HG03060 (cell line): Measurements from ENCODE around the gene WNK2.
"Not testable (repeated sequence)": the region's sequence is repeated elsewhere in the genome, so short reads cannot be mapped to it uniquely, and the experiment has no call there.

Experiments
- ATAC-seq: cut with Tn5 transposase; IDR thresholded peaks from one replicate; pipeline ENCODE4 v1.9.1; 2021; ENCODE audit warnings: low read depth, moderate number of reproducible peaks; ENCODE audit not compliant: unreplicated experiment

Gene WNK2

DNA sequence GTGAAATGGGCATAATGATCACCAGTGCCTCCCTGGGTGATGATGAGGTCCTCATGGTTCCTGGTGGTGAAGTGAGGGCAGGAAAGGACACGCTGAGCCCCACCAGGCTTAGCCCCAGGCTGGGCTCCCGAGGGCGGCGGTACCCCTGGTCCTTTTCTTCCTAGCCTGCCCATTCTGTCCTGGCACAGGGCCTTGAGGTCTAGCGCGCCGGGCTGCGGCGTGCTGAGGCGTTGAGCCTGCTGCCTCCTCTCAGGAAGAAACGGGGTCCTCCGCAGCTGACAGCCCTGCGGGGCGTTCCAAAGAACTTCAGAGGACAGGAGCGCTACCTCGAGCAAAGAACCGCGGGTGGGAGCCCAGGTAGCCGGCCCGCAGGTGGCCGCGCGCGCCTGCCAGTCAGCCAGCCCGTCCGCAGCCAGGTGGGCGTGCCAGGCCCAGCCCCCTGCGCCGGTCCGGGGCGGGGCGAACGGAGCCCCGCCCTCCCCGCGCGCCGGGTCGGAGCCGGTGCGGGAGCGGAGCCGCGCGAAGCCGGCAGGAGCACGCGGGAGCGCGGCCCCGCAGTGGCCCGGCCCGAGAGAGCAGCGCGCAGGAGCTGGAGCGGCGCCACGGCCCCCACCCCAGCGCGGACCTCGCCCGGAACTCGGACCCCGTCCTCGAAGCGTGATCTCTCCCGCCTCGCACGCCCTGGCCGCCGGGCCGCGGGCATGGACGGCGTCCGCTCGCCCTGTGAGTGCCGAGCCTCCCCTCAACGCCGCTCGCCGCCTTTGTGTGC lies at the start of gene WNK2:
Gene WNK2 (plus strand): TSS at position 477 of the 769 bp plus-strand sequence. CDS start 791 bp downstream, outside the sequence.
- no peak for ATAC-seq

DNA sequence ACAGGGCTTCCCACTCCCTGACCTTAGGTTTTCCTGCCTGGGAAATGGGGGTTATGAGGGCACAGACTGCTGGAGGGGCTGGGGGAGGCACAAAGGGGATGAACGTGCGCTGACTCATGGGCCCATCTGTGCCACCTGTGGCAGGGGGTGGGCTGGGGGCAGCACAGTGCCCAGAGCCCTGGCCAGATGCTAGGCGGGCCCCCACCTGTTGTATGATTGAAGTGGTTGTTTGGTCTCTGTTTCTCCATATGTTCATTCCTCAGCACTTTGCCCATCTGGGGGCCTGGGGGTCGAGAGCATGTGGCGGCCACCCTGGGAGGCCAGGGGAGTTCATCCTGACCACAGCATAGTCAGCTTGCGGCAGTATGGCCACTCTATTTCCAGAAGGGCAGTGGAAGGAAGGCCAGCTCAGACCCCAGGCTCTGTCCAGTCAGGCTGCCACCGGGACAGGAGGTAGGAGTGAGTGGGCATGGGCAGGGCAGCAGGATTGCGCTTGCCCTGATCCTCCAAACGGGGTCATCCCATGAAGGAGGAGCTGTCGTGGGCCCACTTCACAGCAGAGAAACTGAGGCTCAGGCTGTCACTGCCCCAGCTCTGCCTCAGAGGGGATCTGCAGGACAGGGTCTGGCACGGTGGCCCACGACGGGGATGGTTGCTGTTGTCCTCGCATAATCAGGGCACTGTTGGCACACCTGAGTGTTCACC lies 49.0 kb upstream of the WNK2 start:
- ATAC-seq = no peak

DNA sequence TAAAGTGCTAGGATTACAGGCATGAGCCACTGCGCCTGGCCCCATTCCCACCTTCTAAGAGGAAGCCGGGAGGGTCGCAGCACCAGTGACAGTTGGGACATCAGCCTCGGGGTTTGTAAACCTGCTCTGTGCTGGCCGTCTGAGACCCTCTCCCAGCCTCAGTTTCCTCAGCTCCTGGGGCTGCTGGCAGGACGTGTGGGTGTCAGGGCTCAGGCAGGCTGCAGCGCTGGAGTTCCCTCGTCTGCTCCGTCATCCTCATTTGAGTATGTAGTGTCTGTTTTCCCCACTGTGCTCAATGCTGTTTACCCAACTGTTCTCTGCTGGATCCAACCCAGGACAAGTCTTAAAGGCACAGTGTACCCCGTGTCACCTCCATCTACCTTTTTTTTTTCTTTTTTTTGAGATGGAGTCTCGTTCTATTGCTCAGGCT lies 47.9 kb upstream of the WNK2 start:
- ATAC-seq = no peak

DNA sequence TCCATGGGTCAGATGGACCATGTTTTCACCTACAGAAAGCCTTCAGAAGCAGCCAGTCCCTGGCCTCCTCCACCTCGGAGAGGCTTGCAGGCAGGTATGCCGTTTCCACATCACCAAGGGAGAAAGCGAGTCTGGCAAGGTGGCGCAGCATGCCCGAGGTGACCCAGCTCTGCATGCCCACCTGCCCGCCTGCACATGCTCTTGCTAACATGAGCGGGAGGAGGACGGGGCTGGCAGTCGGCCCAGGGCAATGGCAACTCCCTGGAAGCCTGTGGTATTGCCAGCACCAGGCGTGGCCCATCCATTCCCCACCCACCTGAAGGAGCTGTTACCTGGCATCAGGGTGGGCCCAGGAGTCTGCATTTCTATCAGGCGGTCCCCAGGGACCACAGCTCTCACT lies 46.6 kb upstream of the WNK2 start:
- no peak for ATAC-seq

DNA sequence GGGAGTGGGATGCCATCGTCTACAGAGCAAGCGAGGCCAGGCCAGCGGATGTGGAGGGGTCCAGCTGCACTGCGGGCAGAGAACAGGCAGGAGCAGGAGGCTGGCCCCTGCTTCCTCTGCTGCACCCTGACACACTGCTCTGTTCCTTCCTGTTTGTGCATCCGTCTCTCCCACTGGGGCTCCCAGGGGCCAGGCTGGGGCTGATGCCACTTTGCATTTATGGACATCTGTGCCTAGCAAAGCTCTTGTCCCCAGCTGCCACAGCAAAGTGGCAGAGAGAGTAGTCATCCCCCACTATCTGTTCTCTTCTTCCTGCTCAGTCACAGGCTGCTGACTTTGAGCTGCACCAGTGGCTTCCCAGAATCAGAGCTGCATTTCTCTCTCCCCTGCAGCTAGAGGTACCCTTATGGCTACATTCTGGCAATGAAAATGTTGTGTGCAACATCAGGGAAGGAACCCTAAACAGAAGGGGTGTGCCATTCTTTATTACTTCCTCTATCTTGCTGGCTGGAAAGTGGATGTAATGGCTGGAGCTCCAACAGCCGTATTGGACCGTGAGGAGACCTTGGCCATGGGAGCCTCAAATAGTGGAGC lies 45.7 kb upstream of the WNK2 start:
- ATAC-seq = no peak

DNA sequence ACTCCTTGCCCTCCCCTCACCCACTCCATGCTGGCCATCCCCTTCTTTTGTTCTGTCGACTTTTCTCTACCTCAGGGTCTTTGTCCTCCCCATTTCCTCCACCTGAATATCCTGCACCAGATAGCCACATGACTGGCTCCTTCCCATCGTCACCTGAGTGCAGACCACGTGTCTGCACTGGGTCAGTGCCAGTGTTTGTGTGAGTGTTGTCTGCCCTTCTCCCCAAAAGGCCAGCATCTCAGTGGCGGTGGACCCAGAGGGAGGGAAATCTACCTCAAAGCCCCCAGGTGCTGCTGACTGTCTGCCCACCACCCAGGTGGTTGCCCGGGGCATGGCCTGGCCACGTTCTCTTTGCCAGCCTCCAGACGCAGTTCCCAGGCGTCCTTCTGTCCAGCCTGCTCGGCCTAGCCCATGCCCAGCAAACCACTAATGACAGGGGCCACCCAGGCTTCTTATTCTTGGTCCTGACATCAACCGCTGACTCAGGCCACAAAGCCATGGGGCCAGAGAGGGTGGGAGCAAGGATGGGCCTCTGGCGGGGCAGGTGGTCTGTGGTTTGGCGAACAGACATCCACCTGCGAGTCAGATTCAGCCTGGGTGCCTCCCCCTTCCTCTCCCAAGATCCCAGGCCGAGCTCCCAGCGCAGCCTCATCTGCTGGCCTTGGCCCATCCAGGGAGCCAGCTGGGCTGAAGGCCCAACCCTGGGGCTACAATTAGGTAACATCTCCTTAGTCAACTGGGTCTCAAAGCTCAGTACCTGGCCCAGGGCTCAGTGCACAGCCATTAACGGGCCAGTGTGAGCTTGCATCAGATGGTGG lies 44.4 kb upstream of the WNK2 start:
- no peak for ATAC-seq

DNA sequence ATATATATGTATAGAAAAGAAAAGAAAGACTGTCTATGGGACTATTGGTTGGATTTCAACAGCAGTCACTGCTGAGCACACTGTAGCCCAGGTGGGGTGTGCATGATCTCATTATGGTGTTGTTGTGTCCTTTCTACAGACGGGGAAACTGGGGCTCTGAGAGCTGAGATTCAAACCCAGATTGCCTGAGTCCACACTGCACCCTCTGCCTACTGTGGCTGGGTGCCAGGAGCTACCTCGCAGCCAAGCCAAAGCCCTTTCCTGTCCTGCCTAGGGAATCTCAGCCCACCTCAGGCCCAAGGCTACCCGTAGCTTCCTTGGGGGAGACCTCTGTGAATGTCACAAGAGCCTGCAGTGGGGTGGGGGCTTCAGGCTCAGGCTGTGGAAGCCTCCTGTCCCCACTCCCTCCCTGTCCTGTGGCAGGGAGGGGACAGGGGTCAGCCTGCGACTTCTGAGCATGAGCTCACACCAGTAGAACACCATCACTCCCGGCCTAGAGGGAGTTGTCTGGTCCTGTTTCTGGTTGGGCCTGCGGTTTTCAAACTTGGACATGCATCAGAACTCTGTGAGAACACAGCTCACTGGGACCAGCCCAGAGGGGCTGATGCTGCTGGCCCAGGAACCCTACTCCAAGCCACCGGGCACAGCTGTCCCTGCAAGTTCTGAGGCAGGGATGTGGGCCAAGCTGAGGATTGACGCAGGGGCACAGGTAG lies 42.0 kb upstream of the WNK2 start:
- no peak for ATAC-seq

DNA sequence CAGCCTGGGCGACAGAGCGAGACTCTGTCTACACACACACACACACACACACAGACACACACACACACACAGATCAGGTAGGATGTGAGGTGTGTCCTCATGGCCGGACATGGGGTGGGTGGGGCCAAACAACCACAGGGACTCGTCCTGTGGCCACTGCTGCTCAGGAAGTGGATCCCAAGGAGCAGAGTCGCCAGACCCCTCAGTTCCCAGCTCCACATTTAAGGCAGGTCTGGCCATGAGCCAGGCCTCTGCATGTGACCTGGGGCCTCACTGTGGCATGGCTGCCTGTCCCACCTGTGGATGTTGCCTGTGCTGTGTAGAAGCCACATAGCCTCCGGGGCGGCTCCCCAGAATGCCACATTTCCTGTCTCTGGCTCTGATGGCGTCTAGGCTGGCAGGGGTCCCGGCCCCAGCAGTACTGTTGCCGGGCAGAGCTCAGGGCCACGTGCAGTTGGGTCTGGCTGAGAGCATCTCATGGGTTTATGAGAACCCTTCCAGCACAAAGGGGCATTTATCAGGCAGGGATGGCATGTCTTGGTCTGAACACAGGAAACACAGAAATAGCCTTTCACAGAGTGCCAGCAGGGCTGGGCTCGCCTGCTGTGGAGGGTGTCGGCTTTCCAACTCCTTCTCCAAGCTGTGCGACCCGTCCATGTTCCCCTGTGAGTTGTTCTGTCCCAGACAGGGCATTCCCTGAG lies 40.0 kb upstream of the WNK2 start:
- ATAC-seq = no peak

DNA sequence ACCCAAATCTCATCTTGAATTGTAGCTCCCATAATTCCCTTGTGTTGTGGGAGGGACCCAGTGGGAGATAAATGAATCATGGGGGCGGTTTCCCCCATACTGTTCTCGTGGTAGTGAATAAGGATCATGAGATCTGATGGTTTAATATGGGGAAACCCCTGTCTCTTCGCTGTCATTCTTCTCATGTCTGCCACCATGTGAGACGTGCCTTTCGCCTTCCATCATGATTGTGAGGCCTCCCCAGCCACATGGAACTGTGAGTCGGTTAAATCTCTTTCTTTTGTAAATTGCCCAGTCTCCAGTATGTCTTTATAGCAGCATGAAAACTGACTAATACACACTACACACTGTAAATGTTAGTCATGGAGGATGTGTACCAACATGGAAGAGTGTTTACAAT lies 37.2 kb upstream of the WNK2 start:
- ATAC-seq = not testable (repeated sequence)

DNA sequence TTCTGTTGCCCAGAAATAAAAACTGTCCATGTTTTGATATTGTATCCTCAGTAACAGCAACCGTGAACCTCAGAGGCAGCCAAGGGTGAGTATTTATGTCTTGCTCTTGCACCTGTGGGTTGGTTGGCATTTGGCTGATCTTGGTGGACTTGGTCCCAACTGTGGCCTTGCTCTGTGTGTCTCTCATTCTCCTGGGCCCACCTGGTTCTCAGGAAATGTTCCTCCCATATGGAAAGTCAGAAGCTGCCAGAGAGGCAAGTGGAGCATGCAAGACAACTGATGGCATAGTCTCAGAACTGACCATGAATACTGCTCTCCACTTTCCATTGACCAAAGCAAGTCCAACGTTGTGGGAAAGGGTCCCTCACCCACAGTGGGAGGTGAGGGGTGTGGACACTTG lies 36.3 kb upstream of the WNK2 start:
- ATAC-seq = no peak

DNA sequence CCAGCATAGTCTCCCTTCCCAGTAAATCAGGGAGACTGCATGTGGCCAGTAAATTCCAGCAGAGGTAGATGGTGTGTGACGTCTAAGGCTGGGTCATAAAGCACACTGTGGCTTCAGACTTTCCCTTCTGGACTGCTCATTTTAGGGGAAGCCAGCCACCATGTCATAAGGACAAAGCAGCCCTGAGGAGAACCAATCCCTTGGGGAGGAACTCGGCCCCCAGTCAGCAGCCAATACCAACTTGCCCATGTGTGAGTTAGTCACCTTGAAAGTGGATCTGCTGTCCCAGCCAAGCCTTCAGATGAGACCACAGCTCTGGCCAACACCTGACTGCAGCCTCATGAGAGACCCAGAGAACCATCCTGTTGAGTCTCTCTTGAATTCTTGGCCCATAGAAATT lies 35.2 kb upstream of the WNK2 start:
- ATAC-seq = no peak

DNA sequence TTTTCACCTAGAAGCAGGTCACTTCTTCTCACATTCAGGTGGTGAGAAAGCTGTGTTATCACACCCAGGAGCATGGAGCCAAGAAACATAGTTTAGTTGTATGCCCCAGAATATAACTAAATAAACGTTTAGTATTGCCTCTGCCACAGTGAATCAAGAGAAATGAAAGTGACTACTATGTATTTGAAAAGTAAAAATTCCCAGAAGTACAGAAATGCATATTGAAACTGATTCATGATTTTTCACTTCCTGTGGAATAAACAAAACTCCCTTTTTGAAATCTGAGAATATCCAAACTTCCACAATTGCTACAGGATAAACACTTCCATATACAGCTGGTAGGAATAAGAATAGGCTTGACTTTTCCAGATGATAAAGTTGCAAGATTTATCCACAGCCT lies 34.6 kb upstream of the WNK2 start:
- no peak for ATAC-seq

DNA sequence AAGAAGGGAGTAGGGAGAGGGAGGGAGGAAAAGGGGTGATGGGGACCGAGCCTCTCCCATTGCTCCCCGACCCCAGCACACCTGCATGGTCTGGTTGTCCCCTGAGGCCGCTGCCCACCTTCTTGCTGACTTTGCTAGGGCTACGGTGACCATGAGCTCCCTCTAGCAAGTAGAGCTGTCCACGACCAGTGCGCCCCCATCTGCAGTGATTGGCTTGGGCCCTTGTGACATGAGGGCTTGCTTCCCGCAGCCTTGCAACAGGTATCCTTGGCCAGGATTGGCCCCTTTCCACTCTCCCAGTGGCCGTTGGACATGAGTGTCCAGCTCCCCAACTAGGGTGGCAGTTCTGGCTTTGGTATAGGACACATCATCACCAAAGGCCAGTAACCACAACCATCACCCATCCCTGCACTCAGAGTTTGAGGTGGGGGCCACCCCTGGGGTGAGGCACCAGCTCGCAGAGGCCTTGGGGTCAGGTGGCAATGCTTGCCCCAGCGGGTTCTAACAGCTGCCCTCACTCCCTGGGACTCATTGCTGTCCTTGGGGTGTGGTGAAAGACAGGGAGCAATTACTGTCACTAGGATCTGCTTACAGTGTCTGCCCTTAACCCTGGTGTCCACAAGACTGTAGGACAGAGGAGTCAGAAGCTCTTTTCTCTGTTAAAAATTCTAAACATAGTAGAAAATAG lies 32.7 kb upstream of the WNK2 start:
- no peak for ATAC-seq

DNA sequence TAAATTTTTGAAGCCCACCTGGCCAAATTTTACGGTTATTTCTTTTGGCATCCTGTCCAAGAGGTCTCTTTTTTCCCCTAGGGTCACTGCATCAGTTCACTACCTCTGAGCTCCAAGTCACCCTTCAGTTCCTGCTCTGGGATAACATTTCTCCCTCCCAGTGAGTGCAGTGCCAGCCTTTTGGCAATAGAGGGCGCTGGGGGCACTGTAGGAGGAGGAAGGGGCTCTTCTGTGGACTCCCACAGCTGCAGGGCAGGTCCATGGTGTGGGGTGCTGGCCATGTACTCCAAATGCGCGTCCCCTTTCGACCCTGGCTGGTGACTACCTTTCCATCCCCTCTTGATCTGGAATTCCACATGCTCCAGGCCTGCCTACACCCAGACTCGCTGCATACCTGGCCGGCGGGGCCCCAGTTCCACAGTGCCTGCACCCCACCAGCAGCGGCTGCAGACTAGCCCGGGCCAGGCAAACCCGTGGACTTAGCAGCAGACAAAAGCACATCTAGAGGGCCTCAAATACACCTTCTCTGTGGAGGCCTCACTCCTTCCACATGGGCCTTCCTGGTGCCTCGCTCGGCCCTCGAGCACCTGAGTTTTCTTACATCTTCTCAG lies 29.5 kb upstream of the WNK2 start:
- ATAC-seq = no peak

DNA sequence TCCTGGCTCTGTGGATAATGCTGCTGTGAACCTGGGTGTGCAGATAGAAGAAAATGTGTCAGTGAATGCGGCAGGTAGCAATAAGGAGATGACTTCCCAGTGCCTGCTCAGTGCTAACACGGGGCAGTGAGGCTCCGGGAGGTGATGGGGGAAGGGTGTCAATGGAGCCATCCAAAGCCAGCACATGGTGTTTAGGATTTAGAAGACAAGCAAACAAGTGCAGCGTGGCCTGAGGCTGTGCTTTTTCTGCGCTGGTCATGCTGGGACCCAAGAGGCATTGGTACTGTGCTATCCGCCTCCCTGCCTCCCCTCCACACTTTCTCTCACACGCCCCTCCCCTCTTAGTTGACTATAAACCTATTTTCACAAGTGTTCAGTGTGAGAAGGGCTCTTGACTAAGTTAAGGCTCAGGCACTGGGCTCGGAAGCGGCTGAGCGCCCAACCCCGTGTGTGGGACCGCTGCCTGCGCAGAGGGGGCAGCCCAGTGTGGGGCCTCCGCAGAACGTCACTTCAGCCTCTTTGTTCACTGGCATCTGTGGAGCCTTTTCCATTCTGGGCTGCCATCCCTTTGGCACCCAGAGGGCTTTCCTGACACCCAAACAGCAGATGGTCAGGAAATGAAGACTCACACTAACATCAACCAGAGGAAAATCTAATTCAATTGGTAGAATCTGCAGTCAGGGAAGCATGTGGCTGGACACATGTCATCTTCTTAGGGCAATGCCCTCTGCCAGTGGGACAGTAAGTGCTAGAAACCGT lies 28.0 kb upstream of the WNK2 start:
- no peak for ATAC-seq

DNA sequence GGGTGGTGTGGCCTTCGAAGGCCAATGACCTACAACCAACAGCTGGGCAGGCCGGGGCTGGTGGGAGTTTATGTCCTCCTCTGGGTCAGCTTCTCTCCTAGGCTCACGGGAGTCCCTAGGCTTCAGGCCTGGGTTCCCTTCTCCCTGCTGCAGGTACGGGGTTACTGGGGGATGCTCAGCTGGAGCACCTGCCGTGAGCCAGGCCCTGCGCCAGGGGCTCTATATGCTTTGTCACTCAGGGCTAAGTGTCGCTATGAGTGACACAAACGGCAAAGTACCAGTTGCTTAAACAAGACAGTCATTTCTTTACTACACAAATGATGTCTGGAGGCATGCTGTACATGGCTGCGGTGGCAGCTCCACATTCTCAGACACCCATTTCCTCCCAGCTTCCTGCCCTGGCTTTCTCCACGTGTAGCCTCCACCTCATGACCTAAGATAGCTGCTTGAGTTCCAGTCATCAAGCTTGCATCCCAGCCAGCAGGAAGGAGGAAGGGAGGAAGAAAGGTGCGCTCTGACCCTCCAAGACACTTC lies 27.4 kb upstream of the WNK2 start:
- ATAC-seq = no peak

DNA sequence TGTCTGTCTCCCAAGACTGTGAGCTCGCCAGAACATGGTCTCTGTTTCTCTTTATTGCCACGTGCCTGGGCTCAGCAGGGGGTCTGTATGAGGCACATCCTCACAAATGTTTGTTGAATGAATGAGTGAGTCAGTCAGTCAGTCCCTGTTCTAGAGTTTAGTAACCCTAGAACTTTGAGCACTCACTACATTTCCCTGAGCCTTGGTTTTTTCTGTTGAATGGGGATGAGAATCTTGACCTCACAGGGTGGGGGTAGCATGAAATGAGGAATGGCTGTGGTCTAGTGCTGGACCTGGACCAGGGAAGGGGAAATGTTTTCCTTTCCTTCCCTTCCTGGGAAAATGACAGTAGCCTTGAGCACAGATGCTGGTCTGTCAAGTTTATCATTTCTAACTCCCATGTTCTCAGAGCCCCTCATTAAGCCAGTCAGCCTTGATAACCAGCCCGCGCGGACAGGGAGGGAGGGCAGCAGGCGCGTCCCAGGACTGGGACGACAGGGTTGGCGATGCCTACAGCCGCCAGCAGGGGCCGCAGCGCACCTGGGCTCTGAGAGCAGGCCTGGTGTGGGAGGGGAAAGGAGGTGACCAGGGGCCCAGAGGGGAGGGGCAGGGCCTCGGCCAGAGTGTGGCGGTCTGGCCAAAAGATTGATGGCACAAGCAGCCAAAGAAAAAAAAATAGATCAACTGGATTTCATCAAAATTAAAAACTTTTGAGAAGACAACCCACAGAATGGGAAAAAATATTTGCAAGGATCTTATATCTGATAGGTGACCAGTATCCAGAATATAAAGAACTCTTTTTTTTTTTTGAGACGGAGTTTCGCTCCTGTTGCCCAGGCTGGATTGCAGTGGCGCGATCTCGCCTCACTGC lies 24.1 kb upstream of the WNK2 start:
- no peak for ATAC-seq
